Stimulated activated CD8-positive, alpha-beta memory T cell treated with anti-CD3 and anti-CD28 coated beads, Interleukin-4, amount 100 ng/mL, for 1 hour (primary cell): ENCODE data around the gene STIM1.
"Not testable (repeated sequence)": the region's sequence is repeated elsewhere in the genome, so short reads cannot be mapped to it uniquely, and the experiment has no call there.

ENCODE experiments used
- DNase-seq, 2 donors: peaks; one replicate each; pipeline ENCODE4 v3.0.0-alpha.2; 2020; ENCODE audit warnings: low read depth in 2 of 2, low spot score in 1 of 2

STIM1 gene

DNA sequence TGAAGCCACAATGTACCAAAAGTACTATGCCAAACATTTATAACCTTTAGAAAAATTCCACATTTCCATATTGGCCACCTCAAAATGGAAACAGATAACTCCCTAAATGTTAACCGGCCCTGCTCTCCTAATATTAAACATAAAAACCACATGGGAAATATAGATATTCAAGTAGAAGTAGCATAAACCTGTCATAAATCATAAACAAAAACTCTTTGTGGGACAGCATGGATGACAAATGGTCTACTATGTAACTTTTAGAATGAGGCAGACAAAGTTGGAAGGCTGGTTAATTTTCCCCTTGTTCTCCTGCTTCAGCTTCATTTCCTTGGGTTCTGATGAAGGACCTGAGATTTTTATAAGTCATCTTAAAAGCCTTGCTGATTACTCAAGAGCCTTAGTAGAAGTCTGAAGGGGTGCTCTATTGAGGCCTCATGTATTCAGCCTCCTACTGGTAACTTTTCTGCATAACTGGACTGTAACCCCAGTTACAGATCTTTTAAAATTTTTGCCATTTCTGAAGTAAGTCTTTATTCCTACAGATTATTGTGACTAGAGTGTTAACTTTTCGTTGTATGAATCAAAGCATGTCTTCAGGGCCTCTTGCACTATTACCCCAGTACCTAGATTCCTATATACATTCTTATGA, 116.4 kb downstream of the STIM1 start:
- no peak for DNase-seq

DNA sequence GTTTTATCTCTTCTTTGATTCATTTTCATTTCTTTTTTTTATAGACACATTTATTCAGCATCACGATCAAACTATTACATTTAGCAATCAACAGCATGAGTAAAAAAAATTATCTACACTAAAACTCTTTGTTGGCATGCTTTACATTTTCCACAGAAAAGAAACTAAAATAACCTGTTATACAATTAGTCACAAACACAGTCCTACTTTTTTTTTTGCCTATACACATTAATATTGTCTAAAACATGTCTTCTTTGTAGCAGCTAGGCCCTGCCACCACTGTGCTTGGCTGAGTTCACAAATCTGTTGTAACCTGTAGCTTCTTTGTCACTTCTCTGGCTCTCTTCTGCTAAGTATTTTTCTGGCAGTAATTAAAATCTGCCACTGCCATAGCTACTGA, 117.0 kb downstream of the STIM1 start:
- DNase-seq: no peak

DNA sequence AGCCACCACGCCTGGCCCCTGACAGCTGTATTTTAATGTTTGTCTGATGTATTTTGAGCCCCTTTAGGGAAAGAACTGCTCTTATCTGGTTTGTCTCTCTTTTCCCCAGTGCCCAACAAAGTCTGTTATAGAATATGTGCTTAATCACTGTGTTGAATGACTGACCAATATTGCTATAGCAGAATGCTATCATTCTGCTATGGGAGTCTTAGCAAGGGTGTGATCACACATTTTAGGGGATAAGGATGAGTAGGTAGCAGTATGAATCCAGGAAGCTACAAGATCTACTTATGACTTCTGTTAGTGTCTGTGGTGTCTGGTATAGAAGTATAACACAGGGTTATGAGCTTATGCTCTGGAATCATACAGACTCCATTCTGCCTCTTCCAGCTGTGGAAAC, 121.6 kb downstream of the STIM1 start:
- no peak for DNase-seq

DNA sequence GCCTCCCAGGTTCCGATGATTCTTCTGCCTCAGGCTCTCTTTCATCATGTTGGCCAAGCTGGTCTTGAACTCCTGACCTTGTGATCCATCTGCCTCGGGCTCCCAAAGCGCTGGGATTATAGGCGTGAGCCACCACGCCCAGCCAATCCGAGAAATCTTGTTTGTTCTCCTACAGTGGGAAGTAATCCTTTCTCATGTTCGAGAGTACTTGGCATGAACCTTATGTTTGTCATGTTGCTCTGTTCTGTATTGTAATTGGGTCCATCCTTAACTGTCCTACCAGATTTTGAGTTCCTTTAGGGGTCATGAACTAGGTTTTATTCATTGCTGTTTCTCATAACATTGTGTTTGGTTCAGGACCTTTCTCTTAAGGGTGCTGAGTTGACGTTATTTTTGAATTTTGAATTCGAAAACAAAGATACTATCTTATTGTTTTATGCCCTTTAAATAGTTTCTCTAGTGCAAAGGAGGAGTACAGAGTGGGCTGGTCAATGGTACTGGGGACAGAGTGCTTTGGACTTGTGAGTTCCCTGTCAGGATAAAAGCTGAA, 125.7 kb downstream of the STIM1 start:
- no peak for DNase-seq

DNA sequence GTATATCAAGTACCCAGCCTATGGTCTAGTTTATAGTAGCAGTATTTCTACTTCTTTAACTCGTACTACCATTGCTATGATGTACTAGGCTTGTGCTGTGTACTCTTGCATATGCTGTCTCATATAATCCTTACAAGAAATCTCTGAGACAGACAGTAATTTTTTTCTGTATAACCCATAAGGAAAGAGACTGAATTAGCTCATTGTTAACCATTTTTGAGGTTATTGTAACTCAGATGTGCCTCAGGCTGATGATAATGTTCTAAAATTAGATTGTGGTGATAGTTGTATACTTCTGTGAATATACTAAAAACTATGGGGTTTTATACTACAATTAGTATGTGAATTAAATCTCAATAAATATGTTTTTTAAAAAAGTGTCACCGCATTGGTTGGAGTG, 127.0 kb downstream of the STIM1 start:
- no peak for DNase-seq

DNA sequence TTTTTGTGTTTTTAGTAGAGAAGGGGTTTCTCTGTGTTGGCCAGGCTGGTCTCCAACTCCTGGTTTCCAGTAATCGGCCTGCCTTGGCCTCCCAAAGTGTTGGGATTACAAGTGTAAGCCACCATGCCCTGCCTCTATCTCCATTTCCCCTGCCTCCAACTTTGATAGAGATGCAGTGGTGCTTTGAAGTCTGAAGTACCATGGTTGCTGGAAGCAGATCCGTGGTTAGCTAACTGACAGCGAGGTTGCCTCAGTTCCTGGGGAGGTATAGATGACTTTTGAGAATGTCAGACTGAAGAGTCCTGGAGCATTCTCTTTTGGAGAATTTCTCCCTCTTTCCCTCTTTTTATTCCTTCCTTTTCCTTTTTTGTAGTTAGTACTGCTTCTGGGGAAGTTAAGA, 127.6 kb downstream of the STIM1 start:
- no peak for DNase-seq

DNA sequence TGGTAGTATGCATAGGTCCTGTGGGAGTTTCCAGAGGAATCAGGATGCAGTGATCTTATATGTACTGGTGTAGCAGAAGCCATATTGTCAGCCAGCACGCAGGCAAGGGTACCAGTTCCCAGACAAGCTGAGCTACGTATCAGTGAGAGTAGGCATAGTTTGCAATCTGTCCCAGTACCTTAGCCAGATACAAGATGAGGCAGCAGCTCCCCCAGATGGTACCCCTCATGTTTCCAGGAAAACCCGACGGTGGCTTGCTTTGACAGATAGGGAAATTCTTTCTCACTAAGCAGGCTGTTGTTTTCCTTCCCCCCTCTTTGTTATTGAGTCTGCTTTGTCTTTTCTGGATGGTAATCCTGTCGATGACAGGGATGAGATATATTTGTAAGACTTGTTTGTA, 129.4 kb downstream of the STIM1 start:
- no peak for DNase-seq

DNA sequence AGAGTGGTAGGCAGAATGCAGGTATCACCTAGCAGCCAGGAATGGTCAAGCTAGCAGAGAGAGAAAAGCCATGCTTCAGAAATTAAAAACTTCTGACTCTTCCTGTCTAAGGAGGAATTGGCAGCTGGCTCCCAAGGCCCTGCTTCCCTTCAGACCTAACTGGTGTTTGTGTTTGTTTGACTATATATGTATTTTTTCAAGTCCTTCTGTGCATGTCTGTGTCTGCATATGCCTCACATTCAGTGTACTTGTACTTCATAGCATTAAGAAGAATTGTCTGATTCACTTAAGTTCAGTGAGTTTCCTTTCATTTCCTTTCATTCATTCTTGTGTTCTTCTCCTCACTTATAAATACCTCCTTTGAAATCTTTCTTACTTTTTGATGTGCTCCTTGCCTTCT, 130.2 kb downstream of the STIM1 start:
- no peak for DNase-seq

DNA sequence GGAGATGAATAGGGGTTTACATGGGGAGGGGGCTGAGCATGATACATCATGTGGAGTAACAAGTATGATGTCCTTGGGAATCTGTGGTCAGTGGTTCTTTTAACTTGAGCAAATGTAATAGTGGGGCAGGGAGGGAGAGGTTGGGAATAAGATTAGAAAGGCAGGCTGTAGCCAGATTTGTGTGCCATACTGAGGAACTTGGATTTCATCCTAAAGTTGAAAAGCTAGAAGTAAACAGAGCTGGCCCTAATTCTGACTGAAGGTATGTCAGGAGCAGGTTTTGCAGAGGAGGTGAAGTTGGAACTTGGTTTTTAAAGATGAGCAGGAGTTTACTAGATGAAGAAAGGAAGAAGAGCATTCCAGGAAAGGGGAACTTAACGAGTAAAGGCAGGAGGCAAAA, 130.8 kb downstream of the STIM1 start:
- DNase-seq: no peak

DNA sequence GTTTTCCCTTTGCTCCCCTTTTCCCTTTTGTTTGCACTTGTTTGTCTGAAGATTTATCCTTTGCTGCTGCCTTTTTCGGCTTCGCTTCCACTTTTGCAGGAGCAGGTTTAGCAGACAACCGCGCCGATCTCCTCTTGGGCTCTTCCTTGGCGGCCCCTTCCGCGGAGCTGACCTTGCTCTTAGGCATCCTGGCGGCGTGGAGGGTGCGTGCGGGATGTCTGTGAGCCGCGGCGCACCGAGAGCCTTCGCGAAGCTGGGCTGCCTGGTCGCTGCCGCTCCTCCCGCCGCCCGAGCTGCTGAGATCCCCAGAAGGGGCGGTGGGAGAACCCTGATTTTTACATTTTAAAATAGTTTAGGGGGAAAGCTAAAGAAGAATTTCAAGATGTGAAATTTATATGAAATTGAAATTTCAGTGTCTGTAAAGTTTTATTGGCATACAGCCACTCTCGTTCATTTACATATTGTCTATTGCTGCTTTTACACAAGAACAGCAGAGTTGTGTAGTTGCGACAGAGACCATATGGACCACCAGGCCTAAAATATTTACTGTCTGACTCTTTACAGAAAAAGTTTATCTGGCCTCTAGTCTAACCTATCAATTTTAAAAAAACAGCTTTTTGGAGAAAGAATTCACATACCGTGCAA, 133.9 kb downstream of the STIM1 start:
- no peak for DNase-seq

DNA sequence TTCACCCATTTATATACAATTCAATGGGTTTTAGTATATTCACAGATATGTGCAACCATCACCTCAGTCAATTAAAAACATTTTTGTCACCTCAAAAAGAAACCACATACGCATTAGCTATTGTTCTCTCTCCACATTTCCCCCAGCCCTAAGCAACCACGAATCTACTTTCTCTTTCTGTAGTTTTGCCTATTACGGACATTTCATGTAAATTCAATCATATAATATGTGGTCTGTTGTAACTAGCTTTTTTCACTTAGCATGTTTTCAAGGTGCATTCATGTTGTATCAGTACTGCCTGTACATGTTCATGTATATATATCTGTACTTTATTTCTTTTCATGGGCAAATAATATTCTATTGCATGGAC, 134.4 kb downstream of the STIM1 start:
- DNase-seq: no peak

DNA sequence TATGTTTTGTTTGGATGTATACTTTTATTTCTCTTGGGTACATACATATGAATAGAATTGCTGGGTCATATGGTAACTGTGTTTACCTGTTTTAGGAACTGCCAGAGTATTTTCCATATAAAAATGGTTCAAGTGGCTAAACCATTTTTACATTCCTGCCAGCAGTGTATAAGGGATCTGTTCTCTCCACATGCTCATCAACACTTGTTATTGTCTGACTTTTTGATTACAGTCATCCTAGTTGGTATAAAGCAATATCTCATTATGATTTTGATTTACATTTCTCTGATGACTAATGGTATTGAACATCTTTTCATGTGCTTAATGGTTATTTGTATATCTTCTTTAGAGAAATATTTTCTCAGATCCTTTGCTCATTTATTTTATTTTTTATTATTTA, 134.9 kb downstream of the STIM1 start:
- DNase-seq: no peak

DNA sequence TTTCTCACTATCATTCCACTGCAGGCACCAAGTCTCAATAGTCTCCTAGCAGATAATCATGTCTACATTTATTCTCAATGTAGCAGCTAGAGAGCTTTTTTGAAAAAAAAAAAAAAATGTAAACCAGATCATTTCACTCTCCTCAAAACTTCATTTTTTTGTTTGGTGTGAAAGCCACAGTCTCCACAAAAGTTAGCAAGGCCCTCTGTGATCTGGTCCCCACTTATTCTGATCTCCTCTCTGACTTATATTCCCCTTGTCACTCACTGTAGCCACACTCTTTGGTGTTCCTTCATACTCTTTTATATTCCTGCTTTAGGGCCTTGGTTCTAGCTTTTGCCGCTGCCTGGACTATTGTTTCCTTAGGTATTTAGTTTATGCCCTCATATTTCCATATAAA, 137.5 kb downstream of the STIM1 start:
- DNase-seq: no peak

DNA sequence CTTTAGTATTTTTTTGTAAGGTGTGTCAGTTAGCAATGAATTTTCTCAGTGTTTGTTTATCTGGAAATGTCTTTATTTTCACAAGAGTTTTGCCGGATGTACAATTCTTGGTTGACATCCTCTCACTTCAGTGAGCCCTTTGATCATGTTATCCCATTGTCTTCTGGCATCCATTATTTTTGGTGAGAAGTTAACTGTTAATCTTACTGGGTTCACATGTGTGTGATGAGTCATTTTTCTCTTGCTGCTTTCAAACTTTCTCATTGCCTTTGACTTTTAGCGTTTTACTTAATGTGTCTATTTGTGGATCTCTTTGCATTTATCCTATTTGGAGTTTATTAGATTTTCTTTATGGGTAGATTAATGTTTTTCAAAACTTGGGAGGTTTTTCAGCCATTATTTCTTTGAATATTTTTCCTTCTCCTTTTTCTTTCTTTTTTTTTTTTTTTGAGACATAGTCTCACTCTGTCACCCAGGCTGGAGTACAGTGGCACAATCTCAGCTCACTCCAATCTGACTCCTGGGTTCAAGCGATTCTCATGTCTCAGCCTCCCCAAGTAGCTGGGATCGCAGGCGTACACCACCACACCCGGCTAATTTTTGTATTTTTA, 138.7 kb downstream of the STIM1 start:
- no peak for DNase-seq

DNA sequence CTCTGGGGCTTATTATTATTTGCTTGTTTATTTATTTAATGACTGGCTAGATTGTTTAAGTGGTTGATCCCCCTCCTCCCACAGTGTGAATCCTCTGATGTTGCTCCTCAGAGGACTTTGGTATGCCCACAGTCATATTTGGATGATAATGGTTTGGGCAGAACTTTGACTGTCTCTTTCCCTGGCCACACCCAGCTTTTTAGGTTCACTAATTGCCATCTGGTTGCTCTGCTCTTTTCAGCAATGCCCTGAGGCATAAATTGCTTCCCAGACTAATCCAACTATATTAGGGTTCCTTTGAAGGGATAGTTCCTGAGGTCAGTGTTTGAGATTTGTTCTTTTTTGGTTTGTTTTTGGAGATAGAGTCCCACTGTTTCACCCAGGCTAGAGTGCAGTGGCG, 139.8 kb downstream of the STIM1 start:
- no peak for DNase-seq

DNA sequence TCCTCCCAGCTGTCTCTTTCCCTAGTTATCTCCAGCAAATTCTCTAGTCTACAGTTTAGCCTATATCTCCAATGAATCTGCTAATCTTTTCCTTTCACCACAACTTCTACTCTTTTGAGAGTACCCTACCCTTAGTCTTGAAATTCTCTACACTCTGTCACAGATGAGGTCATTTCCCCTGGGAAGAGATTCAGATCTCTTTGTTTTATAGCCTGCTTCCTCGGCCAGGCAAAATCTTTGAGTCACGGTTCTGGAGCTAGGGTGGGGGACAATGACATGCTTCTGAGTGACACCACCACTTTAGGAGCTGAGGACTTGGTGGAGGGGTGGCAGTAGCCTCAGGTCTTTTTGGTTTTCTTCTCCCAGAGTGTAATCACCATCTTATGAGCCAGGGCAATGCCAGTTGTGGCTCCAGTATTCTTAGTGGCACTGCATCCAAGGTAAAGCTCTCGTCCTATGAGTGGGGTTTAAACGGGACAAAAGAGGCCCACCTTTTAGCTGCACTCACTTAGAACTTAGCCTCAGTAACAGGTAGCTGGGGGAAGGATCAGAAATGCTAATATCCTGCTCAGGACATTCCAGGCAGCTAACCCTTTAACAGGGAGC, 140.6 kb downstream of the STIM1 start:
- no peak for DNase-seq

DNA sequence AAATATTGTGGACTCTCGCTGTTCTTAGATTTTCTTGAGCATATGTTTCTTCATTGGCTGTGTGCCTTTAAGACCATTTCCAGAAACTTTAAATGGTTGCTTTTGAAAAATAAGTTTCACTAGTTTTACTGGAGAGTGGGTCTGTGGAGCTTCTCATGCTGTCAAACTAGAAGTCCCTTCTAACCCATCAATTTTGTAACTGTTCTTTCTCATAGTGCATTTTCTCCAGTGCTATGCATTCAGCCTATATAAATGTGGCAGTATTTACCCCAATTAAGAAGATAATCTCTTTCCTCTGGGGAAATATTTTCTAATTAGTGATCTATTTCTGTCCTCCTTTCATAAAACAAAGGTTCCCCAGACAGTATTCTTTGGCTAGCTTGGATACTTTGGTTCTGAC, 141.2 kb downstream of the STIM1 start:
- DNase-seq: no peak

DNA sequence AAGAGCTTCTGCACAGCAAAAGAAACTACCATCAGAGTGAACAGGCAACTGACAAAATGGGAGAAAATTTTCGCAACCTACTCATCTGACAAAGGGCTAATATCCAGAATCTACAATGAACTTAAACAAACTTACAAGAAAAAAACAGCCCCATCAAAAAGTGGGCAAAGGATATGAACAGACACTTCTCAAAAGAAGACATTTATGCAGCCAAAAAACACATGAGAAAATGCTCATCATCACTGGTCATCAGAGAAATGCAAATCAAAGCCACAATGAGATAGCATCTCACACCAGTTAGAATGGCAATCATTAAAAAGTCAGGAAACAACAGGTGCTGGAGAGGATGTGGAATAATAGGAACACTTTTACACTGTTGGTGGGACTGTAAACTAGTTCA, 149.3 kb downstream of the STIM1 start:
- not testable (repeated sequence) for DNase-seq

DNA sequence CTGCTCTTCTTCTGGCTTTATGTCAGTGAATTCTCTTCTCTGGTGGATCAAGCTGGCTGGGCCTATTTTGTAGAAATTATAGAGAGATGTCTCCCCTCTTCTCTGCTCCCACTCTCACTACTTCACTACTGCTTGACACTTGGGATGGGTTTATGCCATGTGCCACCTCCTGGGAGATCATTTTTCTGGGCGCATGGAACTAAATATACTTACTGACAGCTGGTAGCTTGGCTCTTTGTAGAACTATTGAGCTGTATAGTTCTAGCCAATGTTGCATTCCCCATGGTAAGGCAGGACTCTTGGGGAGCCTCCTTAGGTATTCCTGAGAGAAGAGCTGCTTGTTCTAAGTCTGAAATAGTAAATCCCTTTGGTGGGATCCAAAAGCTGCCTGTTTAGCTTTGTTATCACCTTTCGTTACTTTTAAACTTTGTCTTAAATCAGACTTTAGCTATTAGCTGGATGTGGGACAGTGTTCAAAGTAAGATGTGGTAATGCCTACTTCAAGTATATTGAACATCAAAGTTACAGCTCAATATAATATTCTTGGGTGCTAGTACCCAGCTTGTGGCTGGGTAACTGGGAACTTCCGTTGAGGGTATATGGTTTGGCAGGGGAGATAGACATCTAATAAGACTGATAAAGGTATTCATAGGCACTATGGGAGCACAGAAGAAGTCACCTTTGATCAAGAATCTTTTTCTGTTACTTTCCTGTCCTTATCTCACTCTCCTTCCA, 151.6 kb downstream of the STIM1 start:
- no peak for DNase-seq

DNA sequence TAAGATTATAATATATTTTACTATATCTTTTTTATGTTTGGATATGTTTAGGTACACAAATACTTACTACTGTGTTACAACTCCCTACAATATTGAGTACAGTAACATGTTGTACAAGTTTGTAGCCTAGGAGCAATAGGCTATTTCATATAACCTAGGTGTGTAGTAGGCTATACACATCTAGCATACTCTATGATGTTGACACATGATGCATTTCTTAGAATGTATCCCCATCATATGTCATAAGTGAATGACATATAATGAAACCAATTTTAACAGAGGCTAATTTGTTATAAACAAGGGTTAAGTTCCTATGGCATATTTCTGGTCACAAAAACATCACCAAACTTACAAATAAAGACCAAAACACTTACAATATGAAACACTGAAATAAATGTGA, 152.7 kb downstream of the STIM1 start:
- DNase-seq: no peak

DNA sequence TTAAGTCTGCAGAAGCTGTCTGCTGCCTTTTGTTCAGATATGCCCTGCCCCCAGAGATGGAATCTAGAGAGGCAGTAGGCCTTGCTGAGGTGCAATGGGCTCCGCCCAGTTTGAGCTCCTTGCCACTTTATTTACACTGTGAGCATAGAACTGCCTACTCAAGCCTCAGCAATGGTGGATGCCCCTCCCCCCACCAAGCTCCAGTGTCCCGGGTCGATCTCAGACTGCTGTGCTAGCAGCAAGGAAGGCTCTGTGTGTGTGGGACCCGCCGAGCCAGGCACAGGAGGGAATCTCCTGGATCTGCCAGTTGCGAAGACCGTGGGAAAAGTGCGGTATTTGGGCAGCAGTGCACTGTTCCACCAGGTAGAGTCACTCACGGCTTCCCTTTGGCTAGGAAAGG, 161.1 kb downstream of the STIM1 start:
- not testable (repeated sequence) for DNase-seq

DNA sequence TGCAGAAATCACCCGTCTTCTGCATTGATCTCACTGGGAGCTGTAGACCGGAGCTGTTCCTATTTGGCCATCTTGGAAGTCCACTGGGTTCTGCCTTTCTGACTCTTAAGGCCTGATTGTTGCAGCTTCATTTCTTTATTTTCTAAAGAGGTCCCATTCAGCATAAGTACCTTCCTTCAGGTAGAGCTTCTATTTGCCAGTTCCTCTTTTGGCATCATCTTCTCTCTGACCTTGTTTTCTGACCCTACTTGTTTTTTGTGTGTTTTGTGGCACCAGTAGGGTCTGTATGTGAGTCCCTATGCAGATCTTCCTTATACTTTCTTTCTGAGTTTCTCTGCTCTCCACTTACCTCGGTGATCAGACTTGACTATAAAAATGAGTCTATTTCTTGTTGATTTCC, 161.7 kb downstream of the STIM1 start:
- DNase-seq: no peak
